CD14-positive monocyte (primary cell): ENCODE measurements around the gene STPG3. TPM values are rescaled to one million over a fixed set of nuclear protein-coding genes. Genes with fewer than 3 reads are reported as not detected.

Experiments used
- DNase-seq, 3 donors: peaks; one replicate each; pipeline ENCODE4 v3.0.0-alpha.2; 2011 to 2022
- H2AFZ ChIP-seq: 2 replicates; pipeline ENCODE4 v1.6.0; 2012; ENCODE audit warnings: mild to moderate bottlenecking, low read depth, low read length, inconsistent platforms; ENCODE audit not compliant: insufficient read depth, poor library complexity, severe bottlenecking
- H3K27ac ChIP-seq, 2 donors: 1 replicate in 1 of 2; 2 replicates in 1 of 2; pipeline ENCODE4 v1.5.1; 2012 to 2013; ENCODE audit warnings: low read length in 2 of 2, control low read depth in 1 of 2, inconsistent platforms in 1 of 2, low read depth in 1 of 2, mild to moderate bottlenecking in 1 of 2
- H3K27me3 ChIP-seq, 2 donors: one replicate each; pipeline versions ENCODE4 v1.6.0 to v1.6.1; 2011 to 2013; ENCODE audit warnings: low read length in 2 of 2; ENCODE audit not compliant: control insufficient read depth in 2 of 2, insufficient read depth in 2 of 2
- H3K36me3 ChIP-seq, 2 donors: replicated peaks in 1 of 2; 1 replicate in 1 of 2; 2 replicates in 1 of 2; pipeline versions ENCODE4 v1.5.1 to v1.6.1; 2012 to 2013; ENCODE audit warnings: low read length in 2 of 2, control low read depth in 1 of 2, inconsistent platforms in 1 of 2, mild to moderate bottlenecking in 1 of 2; ENCODE audit not compliant: insufficient read depth in 2 of 2, control insufficient read depth in 1 of 2
- H3K4me1 ChIP-seq, 2 donors: 1 replicate in 1 of 2; 2 replicates in 1 of 2; pipeline versions ENCODE4 v1.5.1 to v1.6.1; 2012 to 2013; ENCODE audit warnings: low read length in 2 of 2, control low read depth in 1 of 2, inconsistent platforms in 1 of 2, mild to moderate bottlenecking in 1 of 2, moderate library complexity in 1 of 2; ENCODE audit not compliant: insufficient read depth in 2 of 2, control insufficient read depth in 1 of 2
- H3K4me2 ChIP-seq: replicated peaks from 2 replicates; pipeline ENCODE3; 2012; ENCODE audit warnings: low read length, moderate library complexity, mild to moderate bottlenecking; ENCODE audit not compliant: poor library complexity, severe bottlenecking; ENCODE audit errors: extremely low read depth
- H3K4me3 ChIP-seq, 3 experiments: fragments of 200-600 bp in 1 of 3; sonication (generic) in 1 of 3; replicated peaks in 1 of 3; 1 replicate in 2 of 3; 2 replicates in 1 of 3; pipeline ENCODE4 v1.5.1; 2011 to 2013; ENCODE audit warnings: low read length in 3 of 3, mild to moderate bottlenecking in 3 of 3, control low read depth in 2 of 3, low read depth in 2 of 3, inconsistent platforms in 1 of 3, moderate library complexity in 1 of 3
- H3K79me2 ChIP-seq: 2 replicates; pipeline ENCODE4 v1.6.0; 2012; ENCODE audit warnings: mild to moderate bottlenecking, control low read depth, inconsistent platforms, low read length, moderate library complexity; ENCODE audit not compliant: insufficient read depth
- H3K9ac ChIP-seq: 2 replicates; pipeline ENCODE4 v1.6.0; 2017; ENCODE audit warnings: low read length, mild to moderate bottlenecking; ENCODE audit not compliant: insufficient read depth, poor library complexity, severe bottlenecking
- H3K9me3 ChIP-seq, 2 donors: replicated peaks in 1 of 2; 1 replicate in 1 of 2; 2 replicates in 1 of 2; pipeline versions ENCODE4 v1.5.1 to v1.6.1; 2012 to 2013; ENCODE audit warnings: low read length in 2 of 2, control low read depth in 1 of 2; ENCODE audit not compliant: control insufficient read depth in 1 of 2, insufficient read depth in 1 of 2
- H4K20me1 ChIP-seq: 2 replicates; pipeline ENCODE4 v1.6.0; 2012; ENCODE audit warnings: mild to moderate bottlenecking, low read length, control low read depth, moderate library complexity; ENCODE audit not compliant: insufficient read depth
- H3K27ac Mint-ChIP-seq, 7 donors: one replicate each; pipeline ENCODE4 v1.8.0; 2020; ENCODE audit warnings: mild to moderate bottlenecking in 7 of 7, mixed read lengths in 7 of 7, moderate library complexity in 6 of 7, inconsistent platforms in 2 of 7
- H3K27me3 Mint-ChIP-seq, 3 donors: one replicate each; pipeline ENCODE4 v1.8.0; 2021 to 2022; ENCODE audit warnings: low read depth in 3 of 3, mild to moderate bottlenecking in 3 of 3, mixed read lengths in 3 of 3, moderate library complexity in 3 of 3, inconsistent platforms in 1 of 3
- H3K36me3 Mint-ChIP-seq, 2 donors: one replicate each; pipeline ENCODE4 v1.8.0; 2020; ENCODE audit warnings: mixed read lengths in 2 of 2, inconsistent platforms in 1 of 2, mild to moderate bottlenecking in 1 of 2
- H3K4me1 Mint-ChIP-seq: one replicate; pipeline ENCODE4 v1.8.0; 2020; ENCODE audit warnings: mild to moderate bottlenecking, mixed read lengths
- H3K4me3 Mint-ChIP-seq, 2 donors: one replicate each; pipeline ENCODE4 v1.8.0; 2020; ENCODE audit warnings: mild to moderate bottlenecking in 2 of 2, mixed read lengths in 2 of 2, moderate library complexity in 1 of 2
- H3K9me3 Mint-ChIP-seq, 7 donors: one replicate each; pipeline ENCODE4 v1.8.0; 2020 to 2022; ENCODE audit warnings: mixed read lengths in 7 of 7, mild to moderate bottlenecking in 6 of 7, moderate library complexity in 6 of 7, inconsistent platforms in 2 of 7
- WGBS: methylation state at CpG from one replicate; pipeline ENCODE4 v1.1.5; 2013; ENCODE audit warnings: missing lambda C conversion rate; ENCODE audit not compliant: insufficient coverage; 5-methylcytosine and 5-hydroxymethylcytosine counted together
- intact Hi-C, 2 donors: fragments of 100-400 bp; cut with micrococcal nuclease; formaldehyde crosslinking; loops; one replicate each; pipeline versions ENCODE4 v1.15.0 to v1.15.1; 2023
- polyA plus RNA-seq, 3 donors: library from polyadenylated mRNA; depleted of rRNA in 1 of 3; unstranded in 2 of 3; stranded (reverse) in 1 of 3; fragments of 300-500 nt in 2 of 3; fragments of >200 nt in 1 of 3; fragmentation: Illumina TruSeq in 2 of 3; gene quantifications; 1 replicate in 2 of 3; 2 replicates in 1 of 3; pipeline ENCODE4 v1.2.3, GENCODE V29; 2012 to 2021
- TF ChIP-seq, protein P1 (sequence below): fragments of 200-600 bp; IDR thresholded peaks from one replicate; pipeline ENCODE4 v1.8.0; 2022; ENCODE audit warnings: antibody characterized with exemption, mild to moderate bottlenecking

Gene STPG3
- polyA plus RNA-seq, 3 donors, result not detected

DNA sequence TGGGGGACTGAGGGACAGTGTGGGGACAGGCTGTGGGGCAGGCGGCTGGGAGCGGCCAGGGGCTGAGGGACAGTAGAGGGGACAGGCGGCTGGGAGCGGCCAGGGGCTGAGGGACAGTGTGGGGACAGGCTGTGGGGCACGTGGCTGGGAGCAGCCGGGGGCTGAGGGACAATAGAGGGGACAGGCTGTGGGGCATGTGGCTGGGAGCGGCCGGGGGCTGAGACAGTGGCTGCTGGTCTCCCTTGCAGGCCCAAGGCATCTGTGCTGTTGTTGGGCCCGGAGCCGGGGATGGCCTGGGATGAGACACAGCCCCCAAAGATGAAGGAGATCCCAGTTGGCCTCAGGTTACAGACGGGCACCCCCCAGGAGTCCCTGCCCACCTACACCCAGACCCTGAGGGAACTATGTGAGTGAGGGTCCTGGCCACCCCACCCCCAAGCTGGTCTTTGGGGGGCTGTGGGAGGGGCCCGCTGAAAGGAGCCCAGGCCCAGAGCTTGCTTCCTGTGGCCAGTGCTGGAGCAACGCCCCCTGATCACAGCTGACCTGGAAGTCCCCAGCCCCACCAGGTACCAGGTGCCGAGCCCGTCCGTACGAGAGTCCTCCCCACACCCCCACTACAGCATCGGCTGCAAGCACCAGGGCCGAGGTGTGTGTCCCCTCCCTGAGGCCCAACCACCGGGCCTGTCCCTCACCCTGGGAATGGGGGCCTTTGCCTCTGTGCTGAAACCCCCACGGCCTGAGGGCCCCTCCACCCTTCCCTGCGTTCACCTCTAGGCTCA lies 593 bp downstream of the STPG3 start:
- Mint-ChIP-seq H3K36me3 (peaks cover 0 to 7% of the 10 kb centered on the region in 2 donors), H3K4me3 (no peak overlapping the region), H3K27ac (no peak overlapping the region), H3K27me3 (peaks cover 5 to 10% (median 6%) of the 10 kb centered on the region in 3 donors), H3K4me1 (peaks cover 16% of the 10 kb centered on the region), H3K9me3 (no peaks in the 10 kb centered on the region)
- no peak overlapping the region for H3K4me3 ChIP-seq
- H2AFZ ChIP-seq, result no peak overlapping the region
- no peaks in the 10 kb centered on the region for H3K27me3 ChIP-seq
- H3K27ac ChIP-seq, result no peak overlapping the region
- no peak for DNase-seq
- H3K9ac ChIP-seq, result no peak overlapping the region
- H4K20me1 ChIP-seq, result peaks cover 14% of the 10 kb centered on the region
- H3K9me3 ChIP-seq, result no peaks in the 10 kb centered on the region
- TF ChIP-seq, protein P1, sequence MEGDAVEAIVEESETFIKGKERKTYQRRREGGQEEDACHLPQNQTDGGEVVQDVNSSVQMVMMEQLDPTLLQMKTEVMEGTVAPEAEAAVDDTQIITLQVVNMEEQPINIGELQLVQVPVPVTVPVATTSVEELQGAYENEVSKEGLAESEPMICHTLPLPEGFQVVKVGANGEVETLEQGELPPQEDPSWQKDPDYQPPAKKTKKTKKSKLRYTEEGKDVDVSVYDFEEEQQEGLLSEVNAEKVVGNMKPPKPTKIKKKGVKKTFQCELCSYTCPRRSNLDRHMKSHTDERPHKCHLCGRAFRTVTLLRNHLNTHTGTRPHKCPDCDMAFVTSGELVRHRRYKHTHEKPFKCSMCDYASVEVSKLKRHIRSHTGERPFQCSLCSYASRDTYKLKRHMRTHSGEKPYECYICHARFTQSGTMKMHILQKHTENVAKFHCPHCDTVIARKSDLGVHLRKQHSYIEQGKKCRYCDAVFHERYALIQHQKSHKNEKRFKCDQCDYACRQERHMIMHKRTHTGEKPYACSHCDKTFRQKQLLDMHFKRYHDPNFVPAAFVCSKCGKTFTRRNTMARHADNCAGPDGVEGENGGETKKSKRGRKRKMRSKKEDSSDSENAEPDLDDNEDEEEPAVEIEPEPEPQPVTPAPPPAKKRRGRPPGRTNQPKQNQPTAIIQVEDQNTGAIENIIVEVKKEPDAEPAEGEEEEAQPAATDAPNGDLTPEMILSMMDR, result no peak
- 93% methylated on average over 7 of the region's 22 CpGs for WGBS
- peaks cover 18 to 23% of the 10 kb centered on the region in 2 donors for H3K4me1 ChIP-seq
- no peak overlapping the region for H3K4me2 ChIP-seq
- peaks cover 1 to 3% of the 10 kb centered on the region in 2 donors for H3K36me3 ChIP-seq
- intact Hi-C loops, result no loop called here
- H3K79me2 ChIP-seq, result peaks cover 14% of the 10 kb centered on the region

DNA sequence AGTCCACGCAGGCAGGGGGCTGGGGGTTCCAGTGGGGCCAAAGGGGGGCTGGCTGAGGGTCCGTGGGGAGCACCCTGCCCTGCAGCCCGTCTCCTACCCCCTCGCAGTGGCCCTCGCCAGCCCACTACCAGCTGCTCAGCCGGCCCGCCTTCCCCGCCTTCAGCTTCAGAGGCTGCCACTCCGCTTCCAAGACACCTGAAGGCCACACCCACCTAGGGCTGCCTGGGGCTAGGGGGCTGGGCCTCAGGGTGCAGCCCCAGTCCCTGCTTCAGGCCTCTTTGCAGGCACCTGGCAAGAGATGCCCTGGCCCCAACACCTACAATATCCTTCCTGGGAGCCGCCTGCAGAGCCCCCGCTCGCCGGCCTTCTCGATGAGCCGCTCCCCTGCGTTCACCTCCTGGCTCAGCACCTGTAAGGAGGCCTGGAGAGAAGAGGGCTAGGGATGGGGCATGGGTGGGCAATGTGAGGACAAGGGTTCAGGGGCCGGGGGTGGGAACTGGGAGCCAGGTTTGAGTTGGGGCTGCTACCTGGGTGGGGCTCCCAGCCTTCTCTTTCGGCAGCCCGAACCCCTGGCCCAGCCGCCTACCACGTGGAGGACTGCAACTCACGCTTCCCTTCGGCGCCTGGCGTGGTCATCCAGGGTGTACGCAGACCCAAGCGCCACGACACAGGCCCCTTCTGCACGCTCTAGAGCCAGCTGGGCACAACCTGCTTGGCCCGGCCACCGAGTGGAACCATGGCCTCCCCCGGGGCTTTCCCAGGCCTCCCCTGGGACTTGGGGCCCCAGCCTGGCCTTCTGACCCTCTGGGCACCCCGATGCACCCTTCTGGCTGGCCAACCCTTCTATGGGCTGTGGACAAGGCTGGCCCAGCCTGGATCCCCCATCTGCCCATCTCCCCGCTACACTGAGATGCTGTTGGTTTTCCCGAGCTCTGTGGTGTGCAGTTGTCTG lies 1.7 kb downstream of the STPG3 start:
- intact Hi-C loops, result no loop called here

More for the DNA sequence above, 1.7 kb downstream of the STPG3 start:
- peaks cover 19% of the 10 kb centered on the region for H3K79me2 ChIP-seq
- H3K36me3 ChIP-seq, result peaks cover 6% of the 10 kb centered on the region in 2 donors
- H2AFZ ChIP-seq, result no peak overlapping the region
- H3K27ac ChIP-seq, result no peak overlapping the region
- H3K9me3 ChIP-seq, result no peaks in the 10 kb centered on the region
- H3K4me2 ChIP-seq, result no peak overlapping the region
- H3K4me3 ChIP-seq, result no peak overlapping the region
- Mint-ChIP-seq H3K27ac (peak overlapping the region in 1 of 7 donors; percentile 50), H3K9me3 (no peaks in the 10 kb centered on the region), H3K36me3 (peaks cover 5 to 18% of the 10 kb centered on the region in 2 donors), H3K27me3 (peaks cover 5 to 7% (median 6%) of the 10 kb centered on the region in 3 donors), H3K4me3 (no peak overlapping the region), H3K4me1 (peaks cover 18% of the 10 kb centered on the region)
- 89% methylated on average over 29 of the region's 35 CpGs for WGBS
- no peak for DNase-seq
- H4K20me1 ChIP-seq, result peaks cover 18% of the 10 kb centered on the region
- H3K4me1 ChIP-seq, result peaks cover 19 to 27% of the 10 kb centered on the region in 2 donors
- no peaks in the 10 kb centered on the region for H3K27me3 ChIP-seq
- TF ChIP-seq, protein P1, result no peak
- no peak overlapping the region for H3K9ac ChIP-seq
